Motor neuron (in vitro differentiated cells): Measurements from ENCODE around the gene RPS6KA1. TPM values are rescaled to one million over a fixed set of nuclear protein-coding genes. Genes with fewer than 3 reads are reported as not detected.
A peak's percentile ranks its signal among the peaks of the same experiment; 100 is the strongest.

Source experiments
- ATAC-seq, 8 experiments: fragments of 200-7000 bp; cut with Tn5 transposase; replicated peaks in 6 of 8; 2 replicates each; pipeline ENCODE4 v1.8.0; 2021; ENCODE audit warnings: mild to moderate bottlenecking in 8 of 8, moderate library complexity in 8 of 8
- H3K27ac ChIP-seq, 2 donors: fragments of 250-450 bp; sonication (Bioruptor Pico); 2 replicates each; pipeline ENCODE4 v1.9.0; 2021; ENCODE audit warnings: antibody characterized with exemption in 2 of 2, mild to moderate bottlenecking in 2 of 2, moderate library complexity in 1 of 2
- H3K4me1 ChIP-seq, 2 donors: fragments of 250-450 bp; sonication (Bioruptor Pico); replicated peaks in 1 of 2; 2 replicates each; pipeline ENCODE4 v1.6.1; 2021; ENCODE audit warnings: antibody characterized with exemption in 2 of 2, mild to moderate bottlenecking in 2 of 2, moderate library complexity in 1 of 2
- H3K4me3 ChIP-seq, 5 donors: fragments of 250-450 bp; sonication (Bioruptor Pico); 2 replicates each; pipeline ENCODE4 v1.9.0; 2021; ENCODE audit warnings: antibody characterized with exemption in 5 of 5, mild to moderate bottlenecking in 5 of 5, moderate library complexity in 4 of 5
- WGBS, 10 experiments: fragments of 450-650 bp; shearing (Covaris generic); methylation state at CpG; one replicate each; pipeline ENCODE4 v1.0.0; 2022; 5-methylcytosine and 5-hydroxymethylcytosine counted together
- in situ Hi-C, 9 experiments: fragments of 400-800 bp; cut with MboI; loops; one replicate each; pipeline ENCODE4 v1.15.0; 2021; ENCODE audit warnings: low sequenced_read_pairs in 9 of 9, low pct_unique_long_range_greater_than_20kb in 2 of 9; ENCODE audit not compliant: unreplicated experiment in 9 of 9
- total RNA-seq, 8 experiments: library from RNA; unstranded; fragments of 300-600 nt; gene quantifications; 2 replicates each; pipeline versions ENCODE4 v1.2.3 to v1.2.4, GENCODE V29; 2022

The RPS6KA1 gene
- total RNA-seq, 8 experiments from 2014 or later, result 1.5 to 11.7 (median 6.0) TPM

DNA sequence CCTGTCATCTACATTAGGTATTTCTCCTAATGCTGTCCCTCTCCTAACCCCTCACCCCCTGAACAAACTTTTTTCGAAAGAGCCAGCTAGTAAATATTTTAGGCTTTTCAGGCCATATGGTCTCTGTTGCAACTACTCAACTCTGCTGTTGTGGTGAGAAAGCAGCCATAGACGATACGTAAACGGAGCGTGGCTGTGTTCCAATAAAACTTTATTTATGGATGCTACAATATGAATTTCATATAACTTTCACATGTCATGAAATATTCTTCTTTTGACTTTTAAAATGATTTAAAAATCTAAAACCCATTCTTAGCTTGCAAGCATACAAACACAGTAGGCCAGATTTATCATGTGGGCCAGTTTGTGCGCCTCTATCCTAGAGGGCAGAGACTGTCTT, 11.2 kb upstream of the RPS6KA1 start:
- WGBS, 10 experiments, result 0 to 100% (median 93%) methylated on average over 1 to 6 of the region's 6 CpGs; no CpG with 5 or more reads in 1 of the 10 experiments
- in situ Hi-C loops, result no loop called here
- H3K4me3 ChIP-seq, result no peak overlapping the region
- H3K27ac ChIP-seq, result no peak overlapping the region
- no peak for ATAC-seq
- no peaks in the 10 kb centered on the region for H3K4me1 ChIP-seq

DNA sequence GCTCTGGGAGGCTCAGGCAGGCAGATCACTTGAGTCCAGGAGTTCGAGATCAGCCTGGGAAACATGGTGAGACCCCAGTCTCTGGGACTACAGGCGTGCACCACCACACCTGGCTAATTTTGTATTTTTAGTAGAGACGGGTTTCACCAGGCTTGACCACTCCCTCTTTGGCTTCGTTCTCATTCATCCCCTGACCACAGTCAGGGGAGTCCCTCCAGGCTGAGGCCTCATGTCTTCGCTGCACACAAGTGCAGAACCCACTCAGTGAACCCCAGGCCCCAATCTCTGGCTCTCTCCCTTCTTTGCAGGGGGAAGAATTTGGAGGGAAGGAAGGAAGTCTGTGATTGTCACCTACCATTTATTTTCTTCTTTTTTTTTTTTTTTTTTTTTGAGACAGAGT, 9.2 kb upstream of the RPS6KA1 start:
- no peak for ATAC-seq
- no peak overlapping the region for H3K4me3 ChIP-seq
- WGBS, 10 experiments, result 0 to 93% (median 80%) methylated on average over 1 to 5 of the region's 5 CpGs; no CpG with 5 or more reads in 3 of the 10 experiments
- H3K4me1 ChIP-seq, result no peaks in the 10 kb centered on the region
- H3K27ac ChIP-seq, result no peak overlapping the region
- in situ Hi-C loops, result no loop called here

DNA sequence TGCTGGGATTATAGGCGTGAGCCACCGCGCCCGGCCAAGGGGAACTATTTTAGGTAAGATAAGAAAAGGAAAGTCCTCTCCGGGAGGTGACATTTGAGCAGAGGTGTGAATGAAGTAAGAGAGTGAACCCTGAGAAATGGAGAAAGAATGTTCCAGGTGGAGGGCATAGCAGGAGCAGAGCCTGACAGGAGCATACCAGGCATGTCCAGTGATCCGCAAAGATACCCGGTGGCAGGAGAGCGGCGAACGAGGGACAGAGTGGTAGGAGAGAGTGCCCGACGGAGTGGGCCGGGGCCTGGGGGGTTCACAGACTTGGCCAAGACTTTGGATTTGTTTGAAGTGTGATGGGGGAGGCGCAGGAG, 7.9 kb upstream of the RPS6KA1 start:
- 36 to 81% (median 80%) methylated on average over 3 to 14 of the region's 14 CpGs; no CpG with 5 or more reads in 4 of the 10 experiments for WGBS, 10 experiments
- H3K4me1 ChIP-seq, result no peaks in the 10 kb centered on the region
- no peak overlapping the region for H3K27ac ChIP-seq
- in situ Hi-C loops, result no loop called here
- H3K4me3 ChIP-seq, result no peak overlapping the region
- no peak for ATAC-seq

DNA sequence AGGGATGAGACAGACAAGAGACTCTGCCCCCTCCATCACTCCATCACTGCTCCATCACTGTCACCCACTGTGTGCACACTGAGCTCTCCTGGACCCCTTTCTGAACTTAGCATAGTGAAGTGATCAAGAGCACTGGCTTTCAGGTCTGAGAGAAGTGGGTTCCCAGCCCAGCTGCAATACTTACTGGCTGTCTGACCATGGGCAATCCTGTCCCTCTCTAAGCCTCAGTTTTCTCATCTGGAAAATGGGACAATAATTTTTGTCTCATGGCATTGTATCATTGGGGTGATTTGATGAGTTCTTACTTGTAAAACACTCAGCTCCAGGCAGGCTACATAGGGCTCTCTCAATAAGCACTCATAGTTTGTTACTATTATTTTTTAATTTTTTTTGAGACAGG, 7.5 kb upstream of the RPS6KA1 start:
- Histone ChIP-seq H3K27ac (no peak overlapping the region), H3K4me3 (no peak overlapping the region), H3K4me1 (no peaks in the 10 kb centered on the region)
- in situ Hi-C loops, result no loop called here
- no peak for ATAC-seq

DNA sequence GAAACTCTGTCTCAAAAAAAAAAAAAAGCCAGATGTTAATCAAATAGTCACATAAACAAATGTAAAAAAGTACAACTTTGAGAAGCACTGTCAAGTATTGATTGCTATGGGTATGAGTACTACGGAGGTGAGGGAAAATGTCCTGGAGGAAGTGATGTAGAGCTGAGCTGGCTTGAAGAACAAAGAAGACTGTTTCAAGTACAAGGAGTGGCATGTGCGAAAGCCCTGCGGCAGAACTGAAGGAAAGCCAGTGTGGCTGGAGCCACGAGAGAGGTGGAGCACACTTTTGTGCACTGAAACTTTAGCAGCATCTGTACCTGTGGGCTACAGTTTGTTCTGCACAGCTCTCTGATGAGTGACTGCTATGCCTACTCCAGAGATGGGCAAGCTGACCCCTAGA, 5.4 kb upstream of the RPS6KA1 start:
- in situ Hi-C loops, result no loop called here
- Histone ChIP-seq H3K4me3 (no peak overlapping the region), H3K4me1 (peaks cover 0 to 2% of the 10 kb centered on the region in 2 donors), H3K27ac (no peak overlapping the region)
- WGBS, 10 experiments, result 53 to 100% (median 81%) methylated on average over 1 to 4 of the region's 4 CpGs; no CpG with 5 or more reads in 1 of the 10 experiments
- ATAC-seq, result no peak

DNA sequence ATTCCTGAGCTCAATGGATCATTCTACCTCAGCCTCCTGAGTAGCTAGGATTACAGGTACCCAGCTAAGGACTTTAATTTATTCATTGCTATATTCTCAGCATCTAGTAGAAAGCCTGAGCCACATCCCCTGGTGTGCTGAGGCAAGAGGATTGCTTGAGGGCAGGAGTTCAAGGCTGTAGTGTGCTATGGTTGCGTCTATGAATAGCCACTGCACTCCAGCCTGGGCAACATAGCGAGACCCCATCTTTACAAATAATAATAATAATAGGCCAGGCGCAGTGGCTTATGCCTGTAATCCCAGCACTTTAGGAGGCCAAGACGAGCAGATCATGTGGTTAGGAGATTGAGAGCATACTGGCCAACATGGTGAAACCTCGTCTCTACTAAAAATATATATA, 3.3 kb upstream of the RPS6KA1 start:
- in situ Hi-C loops, result no loop called here
- no peak for ATAC-seq
- 70 to 93% (median 90%) methylated on average over 2 to 4 of the region's 5 CpGs; no CpG with 5 or more reads in 5 of the 10 experiments for WGBS, 10 experiments

DNA sequence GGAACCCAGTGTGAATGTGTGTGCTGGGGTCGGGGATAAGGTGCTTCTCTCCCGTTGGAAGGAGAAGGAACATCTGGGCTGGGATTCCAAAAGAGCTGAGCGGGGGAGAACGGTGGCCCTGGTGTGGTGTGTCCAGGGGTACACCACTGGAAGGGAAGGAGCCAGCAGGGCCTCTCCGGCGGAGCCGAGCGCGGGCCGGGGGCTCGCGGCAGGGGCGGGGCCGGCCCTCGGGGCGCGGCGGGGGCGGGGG, 231 bp upstream of the RPS6KA1 start:
- WGBS, 10 experiments, result 0% methylated on average over 1 of the region's 19 CpGs; no CpG with 5 or more reads in 8 of the 10 experiments
- Histone ChIP-seq H3K4me3 (peak overlapping the region; percentile 52 to 79 (median 75)), H3K27ac (peak overlapping the region; percentile 10 to 24), H3K4me1 (peaks cover 11 to 15% of the 10 kb centered on the region in 2 donors)
- in situ Hi-C loops, result no loop called here
- ATAC-seq, result peak in 2 of 8 experiments; percentile 38 to 46

More for the DNA sequence above, 3.3 kb upstream of the RPS6KA1 start:
- H3K27ac ChIP-seq, result no peak overlapping the region
- H3K4me1 ChIP-seq, result peaks cover 10 to 15% of the 10 kb centered on the region in 2 donors
- no peak overlapping the region for H3K4me3 ChIP-seq

DNA sequence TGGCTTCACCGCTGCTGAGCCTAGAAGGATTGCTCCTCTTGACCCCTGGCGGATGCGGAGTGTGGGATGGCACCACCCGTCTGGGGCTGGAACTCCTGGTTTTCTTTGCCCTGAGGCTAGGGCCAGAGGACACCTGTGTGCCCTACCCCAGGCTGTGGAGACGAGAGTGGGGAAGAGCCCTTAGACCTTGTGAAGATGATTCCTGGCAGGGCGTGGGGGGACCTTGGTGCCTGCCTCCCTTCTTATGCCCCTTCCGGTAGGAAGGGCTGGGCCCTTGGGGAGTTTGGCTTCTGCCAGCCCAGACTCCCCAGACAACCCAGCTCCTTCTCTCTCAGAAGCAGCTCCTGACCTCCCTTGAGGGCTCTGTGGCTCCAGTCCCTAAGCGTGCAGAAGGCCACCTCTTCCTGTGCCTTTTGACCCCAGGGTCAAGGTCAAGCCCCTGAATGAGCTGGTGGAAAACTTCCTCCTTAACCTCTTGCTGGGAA, 891 bp downstream of the RPS6KA1 start:
- Histone ChIP-seq H3K27ac (no peak overlapping the region), H3K4me3 (peak overlapping the region; percentile 52 to 79 (median 75)), H3K4me1 (peaks cover 11 to 15% of the 10 kb centered on the region in 2 donors)
- ATAC-seq, result peak in 1 of 8 experiments; percentile 0
- in situ Hi-C loops, result no loop called here
- 27 to 90% (median 60%) methylated on average over 1 to 3 of the region's 8 CpGs; no CpG with 5 or more reads in 5 of the 10 experiments for WGBS, 10 experiments

DNA sequence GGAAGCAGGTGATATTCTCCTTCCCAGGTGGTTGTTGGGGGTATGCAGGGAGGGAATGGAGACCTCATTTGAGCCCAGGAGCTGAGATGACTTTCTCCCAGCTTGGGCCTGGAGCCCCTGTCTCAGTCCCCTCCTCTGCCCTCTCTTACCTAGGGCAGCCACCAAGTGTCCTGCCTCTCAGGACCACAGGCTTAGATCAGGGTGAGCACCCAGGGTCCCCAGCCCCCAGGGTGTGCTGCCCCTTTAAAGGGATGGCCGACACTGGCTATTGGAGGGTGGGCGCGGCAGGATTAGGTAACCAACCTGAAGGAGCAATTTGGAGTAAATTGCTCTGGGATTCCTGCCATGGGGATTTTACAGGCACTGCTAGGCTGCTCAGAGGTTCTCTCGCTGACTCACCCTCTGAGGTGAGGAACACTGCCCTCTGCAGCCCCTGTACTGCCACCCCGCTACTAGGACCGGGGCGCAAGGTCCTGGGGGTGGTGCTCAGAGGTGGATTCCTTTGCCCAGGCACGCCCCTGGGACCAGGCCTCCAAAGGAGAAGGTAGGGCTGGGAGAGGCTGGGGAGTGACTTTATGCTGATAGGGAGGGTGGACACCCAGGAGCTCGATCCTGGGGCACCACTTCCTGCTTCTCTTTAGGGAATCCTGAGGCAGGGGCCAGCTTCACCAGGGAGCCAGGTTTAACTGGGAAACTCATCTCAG, 1.5 kb downstream of the RPS6KA1 start:
- Histone ChIP-seq H3K4me3 (peak overlapping the region in 3 of 5 donors; percentile 52 to 79 (median 75)), H3K4me1 (peaks cover 11 to 15% of the 10 kb centered on the region in 2 donors), H3K27ac (no peak overlapping the region)
- in situ Hi-C loops, result no loop called here
- ATAC-seq, result peak in 7 of 8 experiments; percentile 13 to 56 (median 22)
- WGBS, 10 experiments, result 0 to 90% (median 63%) methylated on average over 1 to 4 of the region's 9 CpGs; no CpG with 5 or more reads in 2 of the 10 experiments

DNA sequence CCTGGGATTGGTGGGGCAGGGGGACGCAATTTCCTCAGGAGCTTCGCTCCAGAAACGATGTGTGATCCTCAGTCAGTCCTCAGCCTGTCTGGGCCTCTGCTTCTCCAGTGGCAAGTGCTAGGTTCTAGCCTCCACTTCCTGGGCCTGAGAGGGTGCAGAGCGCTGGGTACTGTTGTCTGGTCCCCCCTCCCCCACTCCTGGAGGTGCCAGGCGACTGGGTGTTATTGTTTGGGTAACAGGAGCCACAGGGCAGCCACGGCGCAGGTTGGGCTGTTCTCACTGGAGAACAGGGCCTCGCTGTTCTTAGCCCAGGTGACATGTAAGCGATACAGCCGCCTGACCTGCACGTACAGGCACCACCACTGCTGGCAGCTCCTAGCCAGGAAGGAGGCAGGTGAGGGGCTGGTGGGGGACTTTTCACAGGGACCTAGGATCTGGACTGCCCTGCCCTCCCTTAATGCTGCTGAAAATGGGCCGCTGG, 2.1 kb downstream of the RPS6KA1 start:
- 77 to 80% (median 77%) methylated on average over 4 to 10 of the region's 12 CpGs; no CpG with 5 or more reads in 7 of the 10 experiments for WGBS, 10 experiments
- ATAC-seq, result no peak
- Histone ChIP-seq H3K4me3 (no peak overlapping the region), H3K4me1 (peaks cover 11 to 15% of the 10 kb centered on the region in 2 donors), H3K27ac (no peak overlapping the region)
- in situ Hi-C loops, result no loop called here

DNA sequence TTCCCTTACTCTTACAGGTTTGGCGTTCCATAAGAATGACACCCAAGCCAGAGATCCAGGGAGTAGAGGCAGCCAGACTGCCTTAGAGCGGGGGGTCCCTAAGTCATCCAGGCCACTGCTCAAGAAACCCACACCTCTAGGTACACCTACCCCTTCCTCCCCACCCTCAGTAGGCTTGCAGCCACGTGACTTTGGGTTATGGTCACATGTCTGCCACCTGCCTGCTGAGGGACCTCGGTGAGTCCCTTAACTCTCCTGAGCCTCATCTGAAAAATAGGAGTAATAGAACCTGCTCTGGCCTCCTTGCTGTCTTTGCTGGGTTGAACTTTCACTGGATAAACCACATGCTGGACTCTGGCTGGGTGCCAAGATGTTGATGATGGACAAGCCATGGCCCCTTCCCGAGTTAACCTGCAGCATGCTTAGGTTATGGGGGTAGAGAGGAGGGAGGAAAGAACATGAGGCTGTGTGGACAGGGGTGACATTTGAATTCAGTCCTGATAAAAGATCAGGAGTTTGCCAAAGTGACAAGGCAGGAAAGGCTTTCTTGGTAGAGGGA, 4.5 kb downstream of the RPS6KA1 start:
- in situ Hi-C loops, result no loop called here
- WGBS, 10 experiments, result 0 to 77% (median 50%) methylated on average over 1 to 4 of the region's 5 CpGs; no CpG with 5 or more reads in 6 of the 10 experiments
- H3K4me1 ChIP-seq, result peaks cover 11 to 18% of the 10 kb centered on the region in 2 donors
- no peak overlapping the region for H3K4me3 ChIP-seq
- H3K27ac ChIP-seq, result no peak overlapping the region
- no peak for ATAC-seq

DNA sequence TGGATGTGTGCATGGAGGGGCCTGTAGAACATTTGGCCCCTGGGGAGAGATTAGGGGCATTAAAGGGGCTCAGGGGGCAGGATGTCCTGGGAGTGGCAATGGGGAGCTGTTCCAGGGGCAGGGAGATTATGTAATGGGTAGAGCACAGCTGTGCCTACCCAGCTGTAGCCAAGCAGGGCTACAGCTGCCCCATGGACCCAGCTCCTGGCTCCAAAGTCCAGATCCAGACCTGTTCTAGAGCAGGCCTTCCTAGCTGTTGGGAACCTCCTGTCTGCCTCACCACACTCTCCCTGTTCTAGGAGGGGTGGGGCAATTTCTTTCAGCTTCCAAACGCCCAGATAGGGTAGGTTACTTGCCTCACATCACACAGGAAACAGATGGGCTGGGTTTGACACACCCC, 5.6 kb downstream of the RPS6KA1 start:
- H3K27ac ChIP-seq, result no peak overlapping the region
- ATAC-seq, result peak in 1 of 8 experiments; percentile 9
- in situ Hi-C loops, result no loop called here
- 14% methylated on average over 1 of the region's 1 CpG; no CpG with 5 or more reads in 8 of the 10 experiments for WGBS, 10 experiments
- no peak overlapping the region for H3K4me3 ChIP-seq
- peaks cover 11 to 14% of the 10 kb centered on the region in 2 donors for H3K4me1 ChIP-seq

DNA sequence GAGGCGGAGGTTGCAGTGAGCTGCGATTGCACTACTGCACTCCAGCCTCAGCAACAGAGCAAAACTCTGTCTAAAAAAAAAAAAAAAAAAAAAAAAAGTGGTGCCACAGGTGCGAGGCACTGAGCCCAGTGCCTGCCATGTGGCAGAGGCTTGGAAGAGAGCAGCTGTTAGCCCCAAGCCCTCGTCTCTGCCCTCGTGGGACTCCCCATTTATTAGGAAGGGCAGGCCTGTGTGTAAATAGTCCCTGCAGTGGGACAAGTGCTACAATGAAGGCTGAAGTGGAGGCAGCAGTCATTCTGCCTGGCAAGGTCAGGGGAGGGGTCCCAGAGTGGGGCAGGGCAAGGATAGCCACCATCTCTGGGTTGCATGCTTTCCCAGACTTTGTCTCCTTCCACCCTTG, 6.5 kb downstream of the RPS6KA1 start:
- in situ Hi-C loops, result no loop called here

More for the DNA sequence above, 6.5 kb downstream of the RPS6KA1 start:
- WGBS, 10 experiments, result 52 to 100% (median 92%) methylated on average over 1 to 4 of the region's 5 CpGs; no CpG with 5 or more reads in 5 of the 10 experiments
- Histone ChIP-seq H3K27ac (no peak overlapping the region), H3K4me3 (no peak overlapping the region), H3K4me1 (peaks cover 3 to 6% of the 10 kb centered on the region in 2 donors)
- ATAC-seq, result no peak
